H9 (cell line): ENCODE results near the gene RBM33. TPM values are rescaled to one million over a fixed set of nuclear protein-coding genes. Genes with fewer than 3 reads are reported as not detected.

Source experiments
- DNase-seq: peaks from one replicate; pipeline ENCODE4 v3.0.0-alpha.2; 2017
- H2AFZ ChIP-seq: one replicate; pipeline ENCODE4 v1.6.1; 2013; ENCODE audit warnings: mild to moderate bottlenecking, low read length, control low read depth, moderate library complexity
- H2AK5ac ChIP-seq: 2 replicates; pipeline ENCODE4 v1.6.1; 2013; ENCODE audit warnings: low read length, control low read depth, mixed read lengths; ENCODE audit not compliant: insufficient read length
- H2BK120ac ChIP-seq: one replicate; pipeline ENCODE4 v1.6.1; 2013; ENCODE audit warnings: low read depth, mild to moderate bottlenecking, low read length, control low read depth, inconsistent platforms; ENCODE audit not compliant: poor library complexity, severe bottlenecking
- H2BK12ac ChIP-seq: 2 replicates; pipeline ENCODE4 v1.6.1; 2013; ENCODE audit warnings: low read length, control low read depth, mixed read lengths, low read depth; ENCODE audit not compliant: insufficient read length
- H2BK15ac ChIP-seq: 2 replicates; pipeline ENCODE4 v1.6.1; 2013; ENCODE audit warnings: low read depth, low read length, control low read depth
- H2BK20ac ChIP-seq: one replicate; pipeline ENCODE4 v1.6.1; 2013; ENCODE audit warnings: low read depth, mild to moderate bottlenecking, low read length, control low read depth, inconsistent platforms; ENCODE audit not compliant: poor library complexity, severe bottlenecking
- H2BK5ac ChIP-seq: 2 replicates; pipeline ENCODE4 v1.6.1; 2013; ENCODE audit warnings: low read length, control low read depth, mixed read lengths; ENCODE audit not compliant: insufficient read length
- H3K14ac ChIP-seq: 2 replicates; pipeline ENCODE4 v1.6.1; 2013; ENCODE audit warnings: low read length, control low read depth; ENCODE audit not compliant: insufficient read depth
- H3K18ac ChIP-seq: 2 replicates; pipeline ENCODE4 v1.6.1; 2013; ENCODE audit warnings: low read depth, mild to moderate bottlenecking, mixed read lengths, low read length, control low read depth; ENCODE audit not compliant: insufficient read length
- H3K23ac ChIP-seq: 2 replicates; pipeline ENCODE4 v1.6.1; 2013; ENCODE audit warnings: low read length, control low read depth, mixed read lengths, low read depth; ENCODE audit not compliant: insufficient read length
- H3K23me2 ChIP-seq: 2 replicates; pipeline ENCODE4 v1.6.1; 2013; ENCODE audit warnings: low read depth, mild to moderate bottlenecking, mixed read lengths, low read length, control low read depth; ENCODE audit not compliant: insufficient read length, poor library complexity, severe bottlenecking
- H3K27ac ChIP-seq: 2 replicates; pipeline ENCODE4 v1.5.1; 2013; ENCODE audit warnings: low read length, control low read depth, mixed read lengths, low read depth; ENCODE audit not compliant: insufficient read length
- H3K27me3 ChIP-seq: 2 replicates; pipeline ENCODE4 v1.6.1; 2013; ENCODE audit warnings: low read length, control low read depth, inconsistent platforms; ENCODE audit not compliant: insufficient read depth
- H3K4ac ChIP-seq: 2 replicates; pipeline ENCODE4 v1.6.1; 2013; ENCODE audit warnings: low read depth, mild to moderate bottlenecking, control low read depth, inconsistent platforms, low read length, moderate library complexity
- H3K4me1 ChIP-seq: 2 replicates; pipeline ENCODE4 v1.6.1; 2013; ENCODE audit warnings: low read length, control low read depth, inconsistent platforms; ENCODE audit not compliant: insufficient read depth
- H3K4me2 ChIP-seq: 2 replicates; pipeline ENCODE4 v1.6.1; 2013; ENCODE audit warnings: low read length, control low read depth, mixed read lengths; ENCODE audit not compliant: insufficient read length, insufficient read depth
- H3K56ac ChIP-seq: 2 replicates; pipeline ENCODE4 v1.6.1; 2013; ENCODE audit warnings: low read depth, mild to moderate bottlenecking, mixed read lengths, low read length, control low read depth; ENCODE audit not compliant: insufficient read length
- H3K79me1 ChIP-seq: 2 replicates; pipeline ENCODE4 v1.6.1; 2013; ENCODE audit warnings: low read depth, mild to moderate bottlenecking, moderate library complexity, low read length, control low read depth, inconsistent platforms; ENCODE audit not compliant: insufficient read depth, poor library complexity, severe bottlenecking
- H3K79me2 ChIP-seq: 2 replicates; pipeline ENCODE4 v1.6.1; 2013; ENCODE audit warnings: low read length, control low read depth, inconsistent platforms; ENCODE audit not compliant: insufficient read depth
- H3K9ac ChIP-seq: 2 replicates; pipeline ENCODE4 v1.6.1; 2013; ENCODE audit warnings: low read length, control low read depth, mixed read lengths; ENCODE audit not compliant: insufficient read length; ENCODE audit errors: extremely low read depth
- H3K9me3 ChIP-seq: one replicate; pipeline ENCODE4 v1.6.1; 2013; ENCODE audit warnings: low read depth, low read length, inconsistent platforms; ENCODE audit not compliant: control insufficient read depth
- H3T11ph ChIP-seq: one replicate; pipeline ENCODE4 v1.6.1; 2013; ENCODE audit warnings: mild to moderate bottlenecking, low read length, control low read depth, inconsistent platforms
- H4K20me1 ChIP-seq: one replicate; pipeline ENCODE4 v1.6.1; 2013; ENCODE audit not compliant: control insufficient read depth, insufficient read length, insufficient read depth
- H4K5ac ChIP-seq: 2 replicates; pipeline ENCODE4 v1.6.1; 2013; ENCODE audit warnings: low read depth, mild to moderate bottlenecking, mixed read lengths, low read length, control low read depth; ENCODE audit not compliant: insufficient read length
- H4K8ac ChIP-seq: replicated peaks from 2 replicates; pipeline ENCODE4 v1.6.1; 2013; ENCODE audit warnings: low read length, control low read depth, mixed read lengths, low read depth; ENCODE audit not compliant: insufficient read length
- H4K91ac ChIP-seq: 2 replicates; pipeline ENCODE4 v1.6.1; 2013; ENCODE audit warnings: low read depth, mild to moderate bottlenecking, moderate library complexity, mixed read lengths, low read length, control low read depth; ENCODE audit not compliant: insufficient read length
- H3K27ac Mint-ChIP-seq, 3 experiments: 2 replicates in 2 of 3; 3 replicates in 1 of 3; pipeline ENCODE4 v1.8.0; 2020 to 2021; ENCODE audit warnings: mixed read lengths in 3 of 3, mild to moderate bottlenecking in 1 of 3, moderate library complexity in 1 of 3
- H3K27me3 Mint-ChIP-seq: 2 replicates; pipeline ENCODE4 v1.8.0; 2021; ENCODE audit warnings: low read depth, mild to moderate bottlenecking, moderate library complexity, mixed read lengths
- H3K36me3 Mint-ChIP-seq, 3 experiments: 2 replicates in 2 of 3; 3 replicates in 1 of 3; pipeline ENCODE4 v1.8.0; 2020 to 2021; ENCODE audit warnings: low read depth in 3 of 3, mixed read lengths in 3 of 3; ENCODE audit not compliant: insufficient read depth in 1 of 3
- H3K4me1 Mint-ChIP-seq, 2 experiments: 2 replicates each; pipeline ENCODE4 v1.8.0; 2020; ENCODE audit warnings: mixed read lengths in 2 of 2
- H3K4me3 Mint-ChIP-seq, 2 experiments: 2 replicates in 1 of 2; 3 replicates in 1 of 2; pipeline ENCODE4 v1.8.0; 2020 to 2021; ENCODE audit warnings: mild to moderate bottlenecking in 2 of 2, mixed read lengths in 2 of 2, moderate library complexity in 1 of 2
- H3K9me3 Mint-ChIP-seq, 2 experiments: 2 replicates in 1 of 2; 3 replicates in 1 of 2; pipeline ENCODE4 v1.8.0; 2020; ENCODE audit warnings: mild to moderate bottlenecking in 2 of 2, mixed read lengths in 2 of 2, moderate library complexity in 1 of 2
- CTCF ChIP-seq: fragments of 200-600 bp; sonication (generic); conservative IDR thresholded peaks from 3 replicates; pipeline ENCODE4 v1.8.0; 2021; ENCODE audit warnings: antibody characterized with exemption, mild to moderate bottlenecking
- WGBS: extraction: QIAGEN DNeasy Blood & Tissue Kit; methylation state at CpG from one replicate; pipeline ENCODE4 v1.1.7; 2013; ENCODE audit warnings: missing lambda C conversion rate, low lambda C conversion rate, mixed read lengths; ENCODE audit not compliant: insufficient read length; ENCODE audit errors: extremely low coverage; 5-methylcytosine and 5-hydroxymethylcytosine counted together
- total RNA-seq: library from RNA; stranded (reverse); gene quantifications from 2 replicates; pipeline ENCODE4 v1.2.1, GENCODE V29; 2021

RBM33 gene
- total RNA-seq, 1 experiment from 2014 or later = 71.3 TPM

- Histone ChIP-seq H4K91ac (no peak overlapping the region), H3K9me3 (peaks cover 34% of the 10 kb centered on the region)
- no CpG with 5 or more reads among the region's 4 CpGs for WGBS
Measured at GRCh38 chr7:155640629-155641028, 3.8 kb upstream of the RBM33 start.

More at GRCh38 chr7:155640629-155641028, 3.8 kb upstream of the RBM33 start:
- H4K20me1 ChIP-seq = no peaks in the 10 kb centered on the region
- no peak overlapping the region for H3K4me3 Mint-ChIP-seq
- H3K9me3 Mint-ChIP-seq = peaks cover 66 to 74% of the 10 kb centered on the region in 2 experiments
- no peak overlapping the region for H3K23ac ChIP-seq
- DNase-seq = no peak
- H3K18ac ChIP-seq = no peak overlapping the region
- no peak overlapping the region for H2BK20ac ChIP-seq
- H2BK120ac ChIP-seq = no peak overlapping the region
- H3T11ph ChIP-seq = no peak overlapping the region
- no peaks in the 10 kb centered on the region for H3K4me1 ChIP-seq
- peaks cover 51 to 80% (median 69%) of the 10 kb centered on the region in 3 experiments for H3K36me3 Mint-ChIP-seq
- H3K79me2 ChIP-seq = peaks cover 5% of the 10 kb centered on the region; the same call in 1 of the 2 replicates
- no peak overlapping the region for H3K27ac Mint-ChIP-seq
- TF ChIP-seq CTCF = no peak
- no peak overlapping the region for H3K56ac ChIP-seq
- H3K27ac ChIP-seq = no peak overlapping the region
- H4K8ac ChIP-seq = no peak overlapping the region
- H3K4me1 Mint-ChIP-seq = peaks cover 9 to 13% of the 10 kb centered on the region in 2 experiments
- no peak overlapping the region for H4K5ac ChIP-seq
- peaks cover 5% of the 10 kb centered on the region for H3K23me2 ChIP-seq
- no peak overlapping the region for H3K4me2 ChIP-seq
- H2BK12ac ChIP-seq = no peak overlapping the region
- no peak overlapping the region for H3K14ac ChIP-seq
- no peak overlapping the region for H2BK5ac ChIP-seq
- H3K9ac ChIP-seq = no peak overlapping the region
- no peak overlapping the region for H2BK15ac ChIP-seq
- no peak overlapping the region for H2AFZ ChIP-seq
- no peaks in the 10 kb centered on the region for H3K79me1 ChIP-seq
- H3K4ac ChIP-seq = no peak overlapping the region
- no peak overlapping the region for H2AK5ac ChIP-seq
- peaks cover 53% of the 10 kb centered on the region for H3K27me3 Mint-ChIP-seq
- H3K27me3 ChIP-seq = no peaks in the 10 kb centered on the region
